Body of pancreas (tissue), 4 donors: ENCODE data around the gene MYLK. TPM values are rescaled to one million over a fixed set of nuclear protein-coding genes. Genes with fewer than 3 reads are reported as not detected.

Experiments
- ATAC-seq: fragments of 150-250 bp; one replicate; pipeline ENCODE4 v1.9.1; 2016
- DNase-seq, 4 donors: peaks; one replicate each; pipeline ENCODE4 v3.0.0-alpha.2; 2019
- H3K27ac ChIP-seq, 4 donors: fragments of 200-600 bp; sonication (generic); 1 replicate in 3 of 4; 2 replicates in 1 of 4; pipeline versions ENCODE4 v1.5.1 to v1.6.1; 2016 to 2019; ENCODE audit warnings: mild to moderate bottlenecking in 1 of 4, mixed read lengths in 1 of 4, moderate library complexity in 1 of 4
- H3K27me3 ChIP-seq, 2 donors: fragments of 200-600 bp; sonication (generic); one replicate each; pipeline ENCODE4 v1.6.0; 2016; ENCODE audit warnings: mild to moderate bottlenecking in 1 of 2
- H3K36me3 ChIP-seq, 2 donors: fragments of 200-600 bp; sonication (generic); replicated peaks in 1 of 2; 2 replicates each; pipeline ENCODE4 v1.5.1; 2016; ENCODE audit warnings: low read depth in 2 of 2; ENCODE audit not compliant: insufficient read depth in 1 of 2
- H3K4me1 ChIP-seq: fragments of 200-600 bp; sonication (generic); one replicate; pipeline ENCODE4 v1.6.0; 2016
- H3K4me3 ChIP-seq, 2 donors: fragments of 200-600 bp; sonication (generic); 1 replicate in 1 of 2; 2 replicates in 1 of 2; pipeline ENCODE4 v1.5.1; 2016 to 2019
- H3K9me3 ChIP-seq, 3 donors: fragments of 200-600 bp; sonication (generic); 1 replicate in 2 of 3; 2 replicates in 1 of 3; pipeline ENCODE4 v1.5.1; 2016
- CTCF ChIP-seq, 7 experiments: fragments of 450-650 bp in 4 of 7; fragments of 200-600 bp in 3 of 7; sonication (generic) in 3 of 7; IDR thresholded peaks; one replicate each; pipeline ENCODE4 v1.5.1; 2016 to 2019; ENCODE audit warnings: antibody characterized with exemption in 7 of 7
- POLR2A ChIP-seq, 3 donors: fragments of 450-650 bp; IDR thresholded peaks; one replicate each; pipeline ENCODE4 v1.6.1; 2016; ENCODE audit warnings: antibody characterized with exemption in 3 of 3, mild to moderate bottlenecking in 2 of 3
- WGBS, 2 donors: methylation state at CpG; one replicate each; pipeline ENCODE4 v1.1.5; 2017; 5-methylcytosine and 5-hydroxymethylcytosine counted together
- intact Hi-C: fragments of 100-400 bp; cut with DNase I; formaldehyde crosslinking; loops from one replicate; pipeline ENCODE4 v1.15.1; 2023
- total RNA-seq, 2 donors: library from RNA; depleted of rRNA; stranded (reverse); fragments of >200 nt; gene quantifications; one replicate each; pipeline ENCODE4 v1.1.0, GENCODE V29; 2016

MYLK gene
- total RNA-seq, 2 donors from 2014 or later, result 7.6 to 36.6 TPM

DNA sequence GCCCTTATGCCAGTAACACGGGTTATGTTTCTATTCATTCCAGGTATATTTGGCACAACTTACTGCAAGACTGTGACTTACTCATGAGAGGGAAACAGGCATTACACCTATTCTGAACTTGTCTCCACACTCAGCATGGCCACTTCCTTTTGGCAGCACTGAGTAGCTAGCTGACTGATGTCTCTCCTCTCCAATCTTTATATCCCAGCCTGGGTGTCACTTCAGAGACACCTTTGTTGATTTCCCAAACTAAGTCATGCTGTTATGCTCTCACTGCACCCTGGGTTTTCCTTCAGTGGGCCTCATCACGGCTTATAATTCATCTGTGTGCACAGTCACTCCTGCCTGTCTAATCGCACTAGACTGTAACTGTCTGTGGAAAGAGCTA is 114.8 kb downstream of the MYLK start:
- ATAC-seq (no peak), DNase-seq (no peak)
- H3K36me3 ChIP-seq, result no peaks in the 10 kb centered on the region
- H3K27me3 ChIP-seq, result no peaks in the 10 kb centered on the region
- H3K27ac ChIP-seq, result no peak overlapping the region
- intact Hi-C loops, result no loop called here
- no peaks in the 10 kb centered on the region for H3K4me1 ChIP-seq
- WGBS, 2 donors, result 67 to 80% methylated on average over 3 of the region's 3 CpGs
- TF ChIP-seq POLR2A (IDR thresholded peaks at IDR 0.05) (no peak), CTCF (IDR thresholded peaks at IDR 0.05) (no peak)
- no peaks in the 10 kb centered on the region for H3K9me3 ChIP-seq
- no peak overlapping the region for H3K4me3 ChIP-seq

DNA sequence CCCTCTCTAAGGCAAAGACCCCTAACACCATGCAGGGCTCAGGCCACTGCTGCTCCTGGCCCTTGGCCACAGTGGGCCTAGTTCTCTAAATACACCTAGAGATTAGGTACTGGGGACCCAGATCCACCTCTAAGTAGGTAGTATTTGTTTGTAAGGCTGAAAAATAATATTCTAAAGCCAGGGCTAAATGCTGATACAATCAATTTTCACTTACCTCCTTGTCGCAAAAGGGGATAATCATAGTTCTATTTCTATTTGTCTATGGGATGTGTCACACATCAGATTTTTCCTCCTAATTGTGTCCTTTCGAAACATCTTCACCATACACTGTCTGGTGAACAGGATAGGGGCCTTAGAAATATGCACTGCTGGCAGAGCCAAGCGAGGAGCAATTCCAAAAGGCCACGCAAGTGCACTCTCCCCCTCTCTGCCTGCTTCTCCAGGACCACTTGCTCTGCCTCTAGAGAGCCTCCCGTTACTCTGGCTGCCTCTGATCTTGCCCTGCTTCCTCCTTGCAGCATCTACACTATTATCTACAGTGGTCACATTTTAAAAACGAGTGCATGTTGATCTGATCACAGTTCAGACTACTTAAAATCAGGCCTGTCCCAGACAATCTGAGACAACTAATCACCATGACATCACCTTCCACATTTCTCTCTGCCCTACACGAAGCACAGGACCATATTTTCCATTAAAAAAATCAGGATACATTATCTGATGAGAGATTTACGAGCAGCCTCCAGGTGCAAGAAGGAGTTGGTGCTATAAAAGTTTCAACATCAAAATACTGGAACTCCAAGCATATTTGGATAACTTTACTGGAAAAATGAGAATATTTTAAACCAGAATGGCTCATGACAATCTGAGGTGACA is 115.4 kb downstream of the MYLK start:
- H3K27ac ChIP-seq, result no peak overlapping the region
- ATAC-seq (no peak), DNase-seq (no peak)
- no peaks in the 10 kb centered on the region for H3K4me1 ChIP-seq
- no peaks in the 10 kb centered on the region for H3K36me3 ChIP-seq
- intact Hi-C loops, result no loop called here
- no peak for TF ChIP-seq POLR2A (IDR thresholded peaks at IDR 0.05)
- TF ChIP-seq CTCF (IDR thresholded peaks at IDR 0.05), result no peak
- no peaks in the 10 kb centered on the region for H3K27me3 ChIP-seq
- no peaks in the 10 kb centered on the region for H3K9me3 ChIP-seq
- H3K4me3 ChIP-seq, result no peak overlapping the region
- WGBS, 2 donors, result 67 to 76% methylated on average over 8 of the region's 8 CpGs

DNA sequence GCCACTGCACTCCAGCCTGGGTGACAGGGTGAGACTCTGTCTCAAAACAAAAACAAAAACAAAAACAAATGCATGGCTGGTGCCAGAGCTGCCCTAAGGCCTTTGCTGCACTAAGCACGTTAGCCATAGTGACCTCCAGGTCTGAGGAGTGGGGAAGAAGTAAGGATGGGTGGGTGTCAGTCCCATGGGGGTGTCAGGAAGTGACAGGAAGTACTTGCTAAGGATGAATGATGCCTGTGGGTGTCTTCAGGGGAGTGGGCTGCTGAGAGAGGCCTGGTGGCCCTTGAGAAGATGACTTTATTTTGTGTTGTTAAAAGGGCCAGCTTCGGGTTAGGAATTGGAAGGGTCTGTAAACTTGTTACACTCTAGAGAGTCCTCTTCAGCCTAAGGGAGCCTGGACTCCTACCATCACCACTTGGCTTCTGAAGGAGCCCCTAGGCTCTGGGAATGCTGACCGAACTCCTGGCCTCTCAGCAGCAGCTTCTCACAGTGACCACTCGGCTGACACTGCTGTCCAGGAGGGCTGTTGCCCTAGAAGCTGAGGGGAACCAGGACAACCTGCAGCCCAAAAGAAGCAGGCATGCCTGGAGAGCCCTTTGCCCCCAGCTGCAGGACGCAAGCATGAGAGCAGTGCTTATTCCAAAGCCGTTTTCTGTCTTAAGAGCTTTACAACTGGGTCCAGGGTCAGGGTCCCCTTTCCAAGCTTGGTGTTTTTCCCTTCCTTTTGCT is 116.4 kb downstream of the MYLK start:
- H3K9me3 ChIP-seq, result no peaks in the 10 kb centered on the region
- no peaks in the 10 kb centered on the region for H3K4me1 ChIP-seq
- ATAC-seq (no peak), DNase-seq (no peak)
- WGBS, 2 donors, result 84 to 88% methylated on average over 6 of the region's 6 CpGs
- no peak overlapping the region for H3K4me3 ChIP-seq
- H3K27ac ChIP-seq, result no peak overlapping the region
- no peaks in the 10 kb centered on the region for H3K36me3 ChIP-seq
- H3K27me3 ChIP-seq, result no peaks in the 10 kb centered on the region
- no peak for TF ChIP-seq CTCF (IDR thresholded peaks at IDR 0.05)
- TF ChIP-seq POLR2A (IDR thresholded peaks at IDR 0.05), result no peak
- intact Hi-C loops, result no loop called here

DNA sequence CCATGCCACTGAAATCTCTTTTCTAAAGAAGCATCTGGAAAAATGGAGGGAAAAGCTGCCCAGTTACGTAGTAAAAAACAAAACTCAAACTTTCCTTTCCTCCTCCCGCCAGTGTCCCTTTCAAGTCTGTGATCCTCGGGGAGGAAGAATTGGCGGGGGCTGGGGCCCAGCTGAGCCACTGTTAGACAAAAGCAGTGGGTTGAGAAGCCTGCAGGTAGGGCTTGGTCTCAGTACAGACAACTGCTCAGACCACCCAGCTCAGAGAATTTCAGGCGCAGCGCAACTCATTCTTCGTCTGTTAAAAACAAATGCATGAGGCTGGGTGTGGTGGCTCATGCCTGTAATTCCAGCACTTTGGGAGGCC is 117.1 kb downstream of the MYLK start:
- H3K36me3 ChIP-seq, result no peaks in the 10 kb centered on the region
- H3K9me3 ChIP-seq, result no peaks in the 10 kb centered on the region
- no peaks in the 10 kb centered on the region for H3K27me3 ChIP-seq
- TF ChIP-seq CTCF (IDR thresholded peaks at IDR 0.05), result no peak
- TF ChIP-seq POLR2A (IDR thresholded peaks at IDR 0.05), result no peak
- whole genome bisulfite sequencing, 2 donors, result 88 to 92% methylated on average over 7 of the region's 7 CpGs
- H3K4me3 ChIP-seq, result no peak overlapping the region
- H3K4me1 ChIP-seq, result no peaks in the 10 kb centered on the region
- H3K27ac ChIP-seq, result no peak overlapping the region
- DNase-seq (no peak), ATAC-seq (no peak)
- intact Hi-C loops, result no loop called here
